IMR-90 (cell line): ENCODE results near the gene EMC8. TPM values are rescaled to one million over a fixed set of nuclear protein-coding genes. Genes with fewer than 3 reads are reported as not detected.

Experiments used
- ATAC-seq: fragments of 200-7000 bp; cut with Tn5 transposase; 2 replicates; pipeline ENCODE4 v1.9.1; 2020; ENCODE audit warnings: low read depth, mild to moderate bottlenecking, moderate library complexity
- BruUV-seq: library from RNA; stranded (reverse); fragments of 400-500 nt; replicated peaks from 2 replicates; lab custom pipeline; 2021; lab: Mats Ljungman, UMichigan
- CTCF ChIA-PET: fragments of 300-600 bp; formaldehyde crosslinking; extraction: SDS; loops from one replicate; lab custom pipeline; 2021; ENCODE audit warnings: antibody characterized with exemption; lab: Yijun Ruan, JAX
- POLR2A ChIA-PET: fragments of 300-600 bp; sonication (Branson Sonifier 250); formaldehyde crosslinking; loops from one replicate; lab custom pipeline; 2022; ENCODE audit warnings: antibody characterized with exemption; ENCODE audit not compliant: unreplicated experiment; lab: Charles Lee
- DNase-seq: peaks from one replicate; pipeline ENCODE4 v3.0.0; 2013
- H2AFZ ChIP-seq: replicated peaks from 2 replicates; pipeline ENCODE3; 2013; ENCODE audit warnings: low read length, mild to moderate bottlenecking; ENCODE audit not compliant: poor library complexity
- H2AK5ac ChIP-seq: 2 replicates; pipeline ENCODE4 v1.6.1; 2013; ENCODE audit warnings: low read depth, low read length, inconsistent platforms
- H2AK9ac ChIP-seq: replicated peaks from 2 replicates; pipeline ENCODE3; 2013; ENCODE audit warnings: mild to moderate bottlenecking, low read depth, low read length, moderate library complexity; ENCODE audit not compliant: poor library complexity
- H2BK120ac ChIP-seq: 2 replicates; pipeline ENCODE4 v1.6.1; 2013; ENCODE audit warnings: low read depth, low read length, inconsistent platforms
- H2BK15ac ChIP-seq: 3 replicates; pipeline ENCODE4 v1.6.1; 2013; ENCODE audit warnings: low read depth, low read length, inconsistent platforms
- H2BK20ac ChIP-seq: 2 replicates; pipeline ENCODE4 v1.6.1; 2013; ENCODE audit warnings: low read depth, mild to moderate bottlenecking, inconsistent platforms, low read length, moderate library complexity
- H2BK5ac ChIP-seq: 2 replicates; pipeline ENCODE4 v1.6.1; 2013; ENCODE audit warnings: mild to moderate bottlenecking, low read depth, low read length, inconsistent platforms; ENCODE audit not compliant: poor library complexity, severe bottlenecking
- H3K14ac ChIP-seq: replicated peaks from 2 replicates; pipeline ENCODE4 v1.6.1; 2013; ENCODE audit warnings: low read depth, low read length, inconsistent platforms
- H3K18ac ChIP-seq: 2 replicates; pipeline ENCODE4 v1.6.1; 2013; ENCODE audit warnings: low read depth, low read length, control low read depth
- H3K23ac ChIP-seq: 2 replicates; pipeline ENCODE4 v1.6.1; 2013; ENCODE audit warnings: low read depth, low read length, inconsistent platforms
- H3K27ac ChIP-seq: 2 replicates; pipeline ENCODE4 v1.5.1; 2013; ENCODE audit warnings: mild to moderate bottlenecking, control low read depth, low read length; ENCODE audit not compliant: insufficient read depth
- H3K27me3 ChIP-seq: 2 replicates; pipeline ENCODE4 v1.6.1; 2013; ENCODE audit warnings: low read length; ENCODE audit not compliant: control insufficient read depth, insufficient read depth
- H3K36me3 ChIP-seq: 2 replicates; pipeline ENCODE4 v1.6.1; 2013; ENCODE audit warnings: low read length, mixed read lengths; ENCODE audit not compliant: control insufficient read depth, insufficient read depth
- H3K4ac ChIP-seq: 2 replicates; pipeline ENCODE4 v1.6.1; 2013; ENCODE audit warnings: low read depth, low read length, inconsistent platforms
- H3K4me1 ChIP-seq: 2 replicates; pipeline ENCODE4 v1.6.1; 2013; ENCODE audit warnings: low read length, mixed read lengths; ENCODE audit not compliant: control insufficient read depth, insufficient read depth
- H3K4me2 ChIP-seq: 2 replicates; pipeline ENCODE4 v1.6.1; 2013; ENCODE audit warnings: low read depth, mild to moderate bottlenecking, control low read depth, low read length, moderate library complexity
- H3K4me3 ChIP-seq: 2 replicates; pipeline ENCODE4 v1.5.1; 2013; ENCODE audit warnings: low read depth, mild to moderate bottlenecking, control low read depth, low read length, moderate library complexity; ENCODE audit not compliant: insufficient read depth
- H3K56ac ChIP-seq: 2 replicates; pipeline ENCODE4 v1.6.1; 2013; ENCODE audit warnings: low read length, inconsistent platforms; ENCODE audit not compliant: insufficient read depth; ENCODE audit errors: extremely low read depth
- H3K79me1 ChIP-seq, 2 experiments: 2 replicates each; pipeline ENCODE4 v1.6.1; 2013; ENCODE audit warnings: low read length in 2 of 2, inconsistent platforms in 1 of 2, low read depth in 1 of 2
- H3K9ac ChIP-seq: 2 replicates; pipeline ENCODE4 v1.6.1; 2013; ENCODE audit warnings: low read depth, low read length, control low read depth
- H3K9me1 ChIP-seq: 2 replicates; pipeline ENCODE4 v1.6.1; 2013; ENCODE audit warnings: low read length, inconsistent platforms; ENCODE audit not compliant: insufficient read depth
- H3K9me3 ChIP-seq: 2 replicates; pipeline ENCODE4 v1.6.1; 2013; ENCODE audit warnings: low read length; ENCODE audit not compliant: control insufficient read depth, insufficient read depth
- H4K20me1 ChIP-seq: 2 replicates; pipeline ENCODE4 v1.6.1; 2013; ENCODE audit warnings: low read length, inconsistent platforms; ENCODE audit not compliant: insufficient read depth
- H4K5ac ChIP-seq: 2 replicates; pipeline ENCODE4 v1.6.1; 2013; ENCODE audit warnings: mild to moderate bottlenecking, low read depth, low read length, control low read depth
- H4K8ac ChIP-seq, 2 experiments: 2 replicates each; pipeline ENCODE4 v1.6.1; 2013; ENCODE audit warnings: low read depth in 2 of 2, low read length in 2 of 2, control low read depth in 1 of 2, inconsistent platforms in 1 of 2
- H4K91ac ChIP-seq: 2 replicates; pipeline ENCODE4 v1.6.1; 2013; ENCODE audit warnings: low read depth, low read length, inconsistent platforms; ENCODE audit not compliant: insufficient read depth
- BHLHE40 ChIP-seq: fragments of 150-350 bp; IDR thresholded peaks from 2 replicates; pipeline ENCODE4 v1.6.1; 2016; ENCODE audit warnings: mild to moderate bottlenecking, low read depth, low read length
- CEBPB ChIP-seq: IDR thresholded peaks from 2 replicates; pipeline ENCODE4 v1.6.1; 2012; ENCODE audit warnings: low read depth, low read length, improper control_type of control experiment
- CHD1 ChIP-seq: IDR thresholded peaks from 2 replicates; pipeline ENCODE4 v1.6.1; 2012; ENCODE audit warnings: low read depth, low read length, improper control_type of control experiment
- CTCF ChIP-seq: conservative IDR thresholded peaks from 2 replicates; pipeline ENCODE4 v1.5.1; 2012; ENCODE audit warnings: mild to moderate bottlenecking, low read depth, low read length, improper control_type of control experiment
- ELK1 ChIP-seq: fragments of 150-350 bp; IDR thresholded peaks from 2 replicates; pipeline ENCODE4 v1.6.1; 2016; ENCODE audit warnings: low read depth, mild to moderate bottlenecking, low read length, moderate library complexity, borderline replicate concordance
- FOS ChIP-seq: fragments of 150-350 bp; IDR thresholded peaks from 2 replicates; pipeline ENCODE4 v1.6.1; 2016; ENCODE audit warnings: low read depth, low read length
- MAFK ChIP-seq: IDR thresholded peaks from 2 replicates; pipeline ENCODE4 v1.6.1; 2012; ENCODE audit warnings: low read depth, low read length, improper control_type of control experiment
- MAZ ChIP-seq: IDR thresholded peaks from 2 replicates; pipeline ENCODE4 v1.6.1; 2012; ENCODE audit warnings: low read depth, mild to moderate bottlenecking, low read length, improper control_type of control experiment, moderate library complexity, borderline replicate concordance
- MXI1 ChIP-seq: IDR thresholded peaks from 2 replicates; pipeline ENCODE4 v1.6.1; 2012; ENCODE audit warnings: low read depth, mild to moderate bottlenecking, low read length, moderate library complexity, borderline replicate concordance
- NFE2L2 ChIP-seq: fragments of 150-350 bp; IDR thresholded peaks from 2 replicates; pipeline ENCODE4 v1.6.1; 2016; ENCODE audit warnings: low read depth, mild to moderate bottlenecking, low read length
- POLR2A ChIP-seq: IDR thresholded peaks from 2 replicates; pipeline ENCODE4 v1.6.1; 2012; ENCODE audit warnings: mild to moderate bottlenecking, low read depth, low read length
- RAD21 ChIP-seq: IDR thresholded peaks from 2 replicates; pipeline ENCODE4 v1.6.1; 2012; ENCODE audit warnings: low read length, improper control_type of control experiment
- RCOR1 ChIP-seq: IDR thresholded peaks from 2 replicates; pipeline ENCODE4 v1.6.1; 2012; ENCODE audit warnings: mild to moderate bottlenecking, low read length, improper control_type of control experiment; ENCODE audit not compliant: insufficient replicate concordance
- RFX5 ChIP-seq: IDR thresholded peaks from 2 replicates; pipeline ENCODE4 v1.8.0; 2012; ENCODE audit warnings: low read depth, mild to moderate bottlenecking, low read length, moderate library complexity
- SMC3 ChIP-seq: fragments of 150-350 bp; IDR thresholded peaks from 2 replicates; pipeline ENCODE4 v1.6.1; 2016; ENCODE audit warnings: low read depth, mild to moderate bottlenecking, antibody characterized with exemption, low read length, moderate library complexity
- WGBS, 2 experiments: methylation state at CpG; one replicate each; pipeline versions ENCODE4 v1.1.5 to v1.1.7; 2013; ENCODE audit warnings: missing lambda C conversion rate in 2 of 2; ENCODE audit not compliant: insufficient read length in 1 of 2; ENCODE audit errors: extremely low coverage in 2 of 2; 5-methylcytosine and 5-hydroxymethylcytosine counted together
- dilution Hi-C: fragments of 300-500 bp; cut with HindIII; formaldehyde crosslinking; loops from one replicate; pipeline ENCODE4 v1.14.3; 2018; ENCODE audit warnings: low sequenced_read_pairs; ENCODE audit not compliant: unreplicated experiment
- in situ Hi-C: fragments of 300-500 bp; cut with MboI; formaldehyde crosslinking; loops from 3 replicates; pipeline ENCODE4 v1.14.3; 2019; ENCODE audit warnings: low sequenced_read_pairs, inconsistent platforms, mixed read lengths
- intact Hi-C: fragments of 100-400 bp; cut with micrococcal nuclease; formaldehyde crosslinking; loops from 2 replicates; pipeline ENCODE4 v1.10.0; 2022
- polyA plus RNA-seq, 3 experiments: library from polyadenylated mRNA; depleted of rRNA; stranded (reverse); fragments of >200 nt; gene quantifications; 2 replicates each; pipeline ENCODE4 v1.2.3, GENCODE V29; 2012; ENCODE audit warnings: low replicate concordance in 1 of 3
- total RNA-seq: library from RNA; depleted of rRNA; stranded (reverse); fragments of >200 nt; gene quantifications from 2 replicates; pipeline ENCODE4 v1.2.3, GENCODE V29; 2012
- TF ChIP-seq, protein P1 (sequence below): fragments of 150-350 bp; IDR thresholded peaks from 2 replicates; pipeline ENCODE4 v1.6.1; 2017; ENCODE audit warnings: mild to moderate bottlenecking, antibody characterized with exemption, low read length, low read depth

EMC8 gene
- total and polyA plus RNA-seq, 2 of the 4 experiments (the other 2 are of a cell fraction): 23.7 to 48.9 TPM

GRCh38 chr16:85761861-85762260, 37.5 kb downstream of the EMC8 start:
- no peak overlapping the region for H4K5ac ChIP-seq
- H4K20me1 ChIP-seq: peaks cover 7% of the 10 kb centered on the region; the same call in 1 of the 2 replicates
- no peak overlapping the region for H2BK15ac ChIP-seq
- dilution Hi-C loops (no loop called here), intact Hi-C loops (no loop called here), in situ Hi-C loops (no loop called here)
- ChIA-PET CTCF (no interaction called here), POLR2A (no interaction called here)
- DNase-seq (no peak), ATAC-seq (no peak)
- no peaks in the 10 kb centered on the region for H3K36me3 ChIP-seq
- H3K79me1 ChIP-seq: no peaks in the 10 kb centered on the region; a peak in 1 of 4 replicates
- WGBS, 2 experiments: 85% methylated on average over 4 of the region's 6 CpGs; no CpG with 5 or more reads in 1 of the 2 experiments
- H3K23ac ChIP-seq: no peak overlapping the region
- no peak overlapping the region for H3K4me2 ChIP-seq
- no peak overlapping the region for H3K14ac ChIP-seq
- H2BK5ac ChIP-seq: no peak overlapping the region
- no peak overlapping the region for H2AK5ac ChIP-seq
- peaks cover 7% of the 10 kb centered on the region for H3K4me1 ChIP-seq
- H3K9me3 ChIP-seq: no peaks in the 10 kb centered on the region
- no peak overlapping the region for H2AK9ac ChIP-seq
- no TSS peak for BruUV-seq
- H3K27me3 ChIP-seq: no peaks in the 10 kb centered on the region; the same call in 1 of the 2 replicates
- no peak overlapping the region for H3K18ac ChIP-seq
- no peak overlapping the region for H3K27ac ChIP-seq
- H3K4me3 ChIP-seq: no peak overlapping the region
- H4K91ac ChIP-seq: no peak overlapping the region
- no peak overlapping the region for H2AFZ ChIP-seq
- H2BK120ac ChIP-seq: no peak overlapping the region
- no peak overlapping the region for H2BK20ac ChIP-seq
- no peak overlapping the region for H3K4ac ChIP-seq
- no peak overlapping the region for H4K8ac ChIP-seq
- TF ChIP-seq CHD1: no peak
- no peak for TF ChIP-seq POLR2A
- TF ChIP-seq MAZ: no peak
- TF ChIP-seq MAFK: no peak
- no peak for TF ChIP-seq MXI1
- no peak for TF ChIP-seq BHLHE40
- no peak for TF ChIP-seq CTCF
- no peak for TF ChIP-seq SMC3
- TF ChIP-seq CEBPB: no peak
- no peak for TF ChIP-seq NFE2L2
- TF ChIP-seq, protein P1, sequence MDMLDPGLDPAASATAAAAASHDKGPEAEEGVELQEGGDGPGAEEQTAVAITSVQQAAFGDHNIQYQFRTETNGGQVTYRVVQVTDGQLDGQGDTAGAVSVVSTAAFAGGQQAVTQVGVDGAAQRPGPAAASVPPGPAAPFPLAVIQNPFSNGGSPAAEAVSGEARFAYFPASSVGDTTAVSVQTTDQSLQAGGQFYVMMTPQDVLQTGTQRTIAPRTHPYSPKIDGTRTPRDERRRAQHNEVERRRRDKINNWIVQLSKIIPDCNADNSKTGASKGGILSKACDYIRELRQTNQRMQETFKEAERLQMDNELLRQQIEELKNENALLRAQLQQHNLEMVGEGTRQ: no peak
- no peak for TF ChIP-seq RCOR1
- TF ChIP-seq ELK1: no peak
- TF ChIP-seq RAD21: no peak
- TF ChIP-seq RFX5: no peak
- no peak for TF ChIP-seq FOS
- H3K9ac ChIP-seq: no peak overlapping the region
- H3K9me1 ChIP-seq: peaks cover 8% of the 10 kb centered on the region
- H3K56ac ChIP-seq: no peak overlapping the region
